Osteocyte (in vitro differentiated cells): ENCODE results near the gene TEDC1. TPM values are rescaled to one million over a fixed set of nuclear protein-coding genes. Genes with fewer than 3 reads are reported as not detected.
A peak's percentile ranks its signal among the peaks of the same experiment; 100 is the strongest.

ENCODE experiments used
- DNase-seq: peaks from one replicate; pipeline ENCODE4 v3.0.0; 2021; ENCODE audit warnings: mixed read lengths; ENCODE audit not compliant: unreplicated experiment; ENCODE audit errors: extremely low spot score
- H3K27ac Mint-ChIP-seq: one replicate; pipeline ENCODE4 v1.8.0; 2021; ENCODE audit warnings: mild to moderate bottlenecking, mixed read lengths; ENCODE audit not compliant: unreplicated experiment
- H3K27me3 Mint-ChIP-seq: one replicate; pipeline ENCODE4 v1.8.0; 2021; ENCODE audit warnings: mixed read lengths; ENCODE audit not compliant: unreplicated experiment
- H3K36me3 Mint-ChIP-seq: one replicate; pipeline ENCODE4 v1.8.0; 2021; ENCODE audit warnings: mixed read lengths; ENCODE audit not compliant: unreplicated experiment
- H3K4me1 Mint-ChIP-seq: one replicate; pipeline ENCODE4 v1.8.0; 2021; ENCODE audit warnings: mixed read lengths; ENCODE audit not compliant: unreplicated experiment
- H3K4me3 Mint-ChIP-seq: one replicate; pipeline ENCODE4 v1.8.0; 2021; ENCODE audit warnings: mild to moderate bottlenecking, moderate library complexity, mixed read lengths; ENCODE audit not compliant: unreplicated experiment
- H3K9me3 Mint-ChIP-seq: one replicate; pipeline ENCODE4 v1.8.0; 2021; ENCODE audit warnings: mixed read lengths; ENCODE audit not compliant: unreplicated experiment
- CTCF ChIP-seq: fragments of 200-600 bp; sonication (generic); IDR thresholded peaks from 2 replicates; pipeline ENCODE4 v1.5.0; 2021; ENCODE audit warnings: antibody characterized with exemption, mild to moderate bottlenecking, moderate library complexity
- long read RNA-seq: library from polyadenylated mRNA; unstranded; transcript quantifications from one replicate; pipeline ENCODE4 v2.0.0, GENCODE V29; 2021
- total RNA-seq: library from RNA; stranded (reverse); gene quantifications from 2 replicates; pipeline ENCODE4 v1.2.1, GENCODE V29; 2021

The TEDC1 gene
- 8.4 and 11.0 TPM in 2 replicates for total RNA-seq
- long read RNA-seq = 0 reads

- TF ChIP-seq CTCF = peak; percentile 94
- peak; percentile 100 for DNase-seq
- Mint-ChIP-seq H3K27me3 (no peaks in the 10 kb centered on the region), H3K36me3 (no peaks in the 10 kb centered on the region), H3K27ac (peak within 1 kb of the TSS; percentile 91), H3K9me3 (no peaks in the 10 kb centered on the region), H3K4me1 (peaks cover 20% of the 10 kb centered on the region), H3K4me3 (peak within 1 kb of the TSS; percentile 71)
Observed at GRCh38 chr14:105490572-105491365, at the start of gene TEDC1. TEDC1 (plus strand) TSS chr14:105491246; CDS start chr14:105491376, 130 bp downstream.

GRCh38 chr14:105442125-105442524, 48.9 kb upstream of the TEDC1 start:
- Mint-ChIP-seq H3K36me3 (peaks cover 8% of the 10 kb centered on the region), H3K4me3 (no peak overlapping the region), H3K27me3 (no peaks in the 10 kb centered on the region), H3K4me1 (no peaks in the 10 kb centered on the region), H3K9me3 (no peaks in the 10 kb centered on the region), H3K27ac (no peak overlapping the region)
- no peak for DNase-seq
- TF ChIP-seq CTCF = no peak

GRCh38 chr14:105442834-105443233, 48.2 kb upstream of the TEDC1 start:
- DNase-seq = no peak
- Mint-ChIP-seq H3K27ac (no peak overlapping the region), H3K4me1 (no peaks in the 10 kb centered on the region), H3K27me3 (no peaks in the 10 kb centered on the region), H3K36me3 (peaks cover 8% of the 10 kb centered on the region), H3K4me3 (no peak overlapping the region), H3K9me3 (no peaks in the 10 kb centered on the region)
- no peak for TF ChIP-seq CTCF

GRCh38 chr14:105444859-105445258, 46.2 kb upstream of the TEDC1 start:
- Mint-ChIP-seq H3K4me1 (no peaks in the 10 kb centered on the region), H3K36me3 (peaks cover 8% of the 10 kb centered on the region), H3K4me3 (no peak overlapping the region), H3K27me3 (no peaks in the 10 kb centered on the region), H3K27ac (no peak overlapping the region), H3K9me3 (no peaks in the 10 kb centered on the region)
- TF ChIP-seq CTCF = no peak
- DNase-seq = no peak

GRCh38 chr14:105445290-105445689, 45.8 kb upstream of the TEDC1 start:
- Mint-ChIP-seq H3K27ac (no peak overlapping the region), H3K27me3 (no peaks in the 10 kb centered on the region), H3K36me3 (peaks cover 8% of the 10 kb centered on the region), H3K9me3 (no peaks in the 10 kb centered on the region), H3K4me1 (no peaks in the 10 kb centered on the region), H3K4me3 (no peak overlapping the region)
- no peak for TF ChIP-seq CTCF
- no peak for DNase-seq
